SU-DHL-6 (cell line): ENCODE results near the gene ATP5MG.

Experiments
- H2AFZ ChIP-seq: fragments of 200-600 bp; sonication (generic); 2 replicates; pipeline ENCODE4 v1.6.1; 2014; ENCODE audit warnings: low read depth, mild to moderate bottlenecking, moderate library complexity, mixed read lengths, antibody characterized with exemption, low read length; ENCODE audit not compliant: severe bottlenecking
- H3F3A ChIP-seq: fragments of 200-600 bp; shearing (Covaris generic); 2 replicates; pipeline ENCODE4 v1.6.0; 2016; ENCODE audit warnings: antibody characterized with exemption, mild to moderate bottlenecking; ENCODE audit not compliant: insufficient read depth
- H3K27ac ChIP-seq: fragments of 200-600 bp; sonication (generic); 2 replicates; pipeline ENCODE4 v1.5.1; 2016; ENCODE audit warnings: low read depth, mild to moderate bottlenecking, low read length, moderate library complexity, mixed read lengths
- H3K27me3 ChIP-seq: fragments of 200-600 bp; sonication (generic), shearing (Covaris generic); 2 replicates; pipeline ENCODE4 v1.6.0; 2014; ENCODE audit warnings: mild to moderate bottlenecking, low read length
- H3K36me3 ChIP-seq: fragments of 200-600 bp; sonication (generic); 2 replicates; pipeline ENCODE4 v1.6.1; 2014; ENCODE audit warnings: mild to moderate bottlenecking, low read length, mixed read lengths
- H3K4me2 ChIP-seq: fragments of 300-600, 200-600 bp; shearing (Covaris generic), sonication (generic); 2 replicates; pipeline ENCODE4 v1.6.0; 2014; ENCODE audit warnings: low read length, low read depth, mild to moderate bottlenecking; ENCODE audit not compliant: poor library complexity, severe bottlenecking
- H3K4me3 ChIP-seq: fragments of 200-600 bp; sonication (generic); 2 replicates; pipeline ENCODE4 v1.5.1; 2014; ENCODE audit warnings: antibody characterized with exemption, low read length, mild to moderate bottlenecking, mixed read lengths; ENCODE audit not compliant: insufficient read depth, poor library complexity, severe bottlenecking
- H3K79me2 ChIP-seq: fragments of 200-600 bp; sonication (generic); 2 replicates; pipeline ENCODE4 v1.6.1; 2014; ENCODE audit warnings: mild to moderate bottlenecking, low read length, moderate library complexity; ENCODE audit not compliant: insufficient read depth
- H3K9ac ChIP-seq: fragments of 200-600 bp; sonication (generic); 2 replicates; pipeline ENCODE4 v1.7.0; 2014; ENCODE audit warnings: mild to moderate bottlenecking, low read length
- H3K9me2 ChIP-seq: fragments of 200-600 bp; sonication (generic); replicated peaks from 2 replicates; pipeline ENCODE4 v1.6.1; 2014; ENCODE audit warnings: low read length; ENCODE audit not compliant: insufficient read depth
- H3K9me3 ChIP-seq: fragments of 200-600 bp; sonication (generic); 2 replicates; pipeline ENCODE4 v1.6.1; 2014; ENCODE audit warnings: low read length, mixed read lengths; ENCODE audit not compliant: insufficient read depth
- H4K20me1 ChIP-seq: fragments of 200-600 bp; sonication (generic); 2 replicates; pipeline ENCODE4 v1.6.1; 2014; ENCODE audit warnings: low read depth, mild to moderate bottlenecking, antibody characterized with exemption, low read length, moderate library complexity, mixed read lengths
- CTCF ChIP-seq: fragments of 200-600 bp; sonication (generic); IDR thresholded peaks from one replicate; pipeline ENCODE4 v1.5.1; 2017; ENCODE audit warnings: antibody characterized with exemption, mild to moderate bottlenecking, low read length, moderate library complexity; ENCODE audit not compliant: insufficient read depth, poor library complexity, severe bottlenecking
- EZH2phosphoT487 ChIP-seq: fragments of 200-600 bp; sonication (generic), shearing (Covaris generic); conservative IDR thresholded peaks from 2 replicates; pipeline ENCODE4 v1.6.1; 2018; ENCODE audit warnings: mild to moderate bottlenecking, antibody characterized with exemption, low read length, moderate library complexity, mixed read lengths

The ATP5MG gene

GRCh38 chr11:118441770-118442275 is 40.4 kb downstream of the ATP5MG start:
- H3K4me3 ChIP-seq, result no peak overlapping the region
- H3K27me3 ChIP-seq, result no peaks in the 10 kb centered on the region
- no peaks in the 10 kb centered on the region for H3K9me3 ChIP-seq
- peaks cover 19% of the 10 kb centered on the region for H3K36me3 ChIP-seq
- H3K9ac ChIP-seq, result no peak overlapping the region
- peaks cover 35% of the 10 kb centered on the region for H4K20me1 ChIP-seq
- no peak overlapping the region for H3K4me2 ChIP-seq
- no peaks in the 10 kb centered on the region for H3K9me2 ChIP-seq
- H3K79me2 ChIP-seq, result peaks cover 100% of the 10 kb centered on the region
- no peak overlapping the region for H3K27ac ChIP-seq
- H3F3A ChIP-seq, result no peaks in the 10 kb centered on the region
- TF ChIP-seq EZH2phosphoT487, result no peak
- no peak for TF ChIP-seq CTCF
- no peak overlapping the region for H2AFZ ChIP-seq

- TF ChIP-seq CTCF (no peak), EZH2phosphoT487 (no peak)
- no peak overlapping the region for H3K4me3 ChIP-seq
- no peak overlapping the region for H3K27ac ChIP-seq
- H3K9ac ChIP-seq, result no peak overlapping the region
- H3K9me2 ChIP-seq, result no peaks in the 10 kb centered on the region
- peaks cover 35% of the 10 kb centered on the region for H4K20me1 ChIP-seq
- no peaks in the 10 kb centered on the region for H3K9me3 ChIP-seq
- H2AFZ ChIP-seq, result no peak overlapping the region
- H3K36me3 ChIP-seq, result peaks cover 19% of the 10 kb centered on the region
- H3F3A ChIP-seq, result no peaks in the 10 kb centered on the region
- H3K4me2 ChIP-seq, result no peak overlapping the region
- peaks cover 99% of the 10 kb centered on the region for H3K79me2 ChIP-seq
- H3K27me3 ChIP-seq, result no peaks in the 10 kb centered on the region
These were observed 40.9 kb downstream of the ATP5MG start for GRCh38 chr11:118442301-118442700.

GRCh38 chr11:118442908-118443589 is 41.6 kb downstream of the ATP5MG start:
- Histone ChIP-seq H3K4me2 (no peak overlapping the region), H4K20me1 (peaks cover 35% of the 10 kb centered on the region), H3K9me2 (no peaks in the 10 kb centered on the region), H3K79me2 (peaks cover 99% of the 10 kb centered on the region), H3K9ac (no peak overlapping the region), H3K27me3 (no peaks in the 10 kb centered on the region), H3F3A (no peaks in the 10 kb centered on the region), H3K4me3 (no peak overlapping the region), H3K27ac (no peak overlapping the region), H3K9me3 (no peaks in the 10 kb centered on the region), H2AFZ (no peak overlapping the region), H3K36me3 (peaks cover 19% of the 10 kb centered on the region)
- no peak for TF ChIP-seq EZH2phosphoT487
- no peak for TF ChIP-seq CTCF
